ENCODE results near the gene PLXNA4. TPM values are rescaled to one million over a fixed set of nuclear protein-coding genes. Genes with fewer than 3 reads are reported as not detected.

PLXNA4 gene
- total RNA-seq, 1 donor from 2014 or later = 21.7 TPM

DNA sequence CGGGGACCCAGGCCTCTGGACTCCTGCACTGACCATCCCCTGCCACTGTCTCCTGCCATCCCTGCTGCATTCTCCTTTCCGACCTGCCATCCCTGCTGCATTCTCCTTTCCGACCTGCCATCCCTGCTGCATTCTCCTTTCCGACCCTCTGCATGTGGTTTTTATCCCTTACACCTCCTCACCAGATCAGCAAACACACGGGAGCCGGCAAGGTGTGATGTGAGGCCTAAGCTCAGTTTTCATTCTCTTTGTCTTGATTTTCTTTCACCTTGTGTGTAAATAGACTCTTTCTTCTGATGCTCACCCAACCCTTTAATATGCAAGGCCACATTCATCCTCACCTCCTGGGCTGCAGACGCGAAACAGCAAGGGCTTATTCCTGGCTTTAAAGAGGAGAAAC lies 11.4 kb downstream of the PLXNA4 start:
- no peak overlapping the region for H3K4me3 Mint-ChIP-seq

DNA sequence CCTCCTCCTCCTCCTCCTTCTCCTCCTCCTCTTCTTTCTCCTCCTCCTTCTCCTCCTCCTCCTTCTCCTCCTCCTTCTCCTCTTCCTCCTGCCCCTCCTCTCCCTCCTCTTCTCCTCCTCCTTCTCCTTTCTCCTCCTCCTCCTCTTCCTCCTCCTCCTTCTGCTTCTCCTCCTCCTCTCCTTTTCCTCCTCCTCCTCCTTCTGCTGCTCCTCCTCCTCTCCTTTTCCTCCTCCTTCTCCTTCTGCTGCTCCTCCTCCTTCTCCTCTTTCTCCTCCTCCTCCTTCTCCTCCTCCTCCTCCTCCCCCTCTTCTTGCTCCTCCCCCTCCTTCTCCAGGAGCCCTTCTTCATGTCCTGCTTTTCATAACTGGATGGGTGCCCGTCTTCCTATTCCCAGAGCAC lies 12.2 kb downstream of the PLXNA4 start:
- H3K4me1 Mint-ChIP-seq = peaks cover 13% of the 10 kb centered on the region
- peaks cover 6% of the 10 kb centered on the region for H3K36me3 Mint-ChIP-seq (ENCODE audit: low read depth)
- DNase-seq (ENCODE audit: low read depth, low spot score) = no peak
- no peak for TF ChIP-seq CTCF (conservative IDR thresholded peaks at IDR 0.05)
- peaks cover 78% of the 10 kb centered on the region for H3K27me3 Mint-ChIP-seq (ENCODE audit: low read depth)
- no peak overlapping the region for H3K27ac Mint-ChIP-seq (ENCODE audit: unreplicated experiment)
- no peaks in the 10 kb centered on the region for H3K9me3 Mint-ChIP-seq
- H3K4me3 Mint-ChIP-seq = no peak overlapping the region

More for the DNA sequence above, 11.4 kb downstream of the PLXNA4 start:
- H3K9me3 Mint-ChIP-seq = no peaks in the 10 kb centered on the region
- no peak overlapping the region for H3K27ac Mint-ChIP-seq (ENCODE audit: unreplicated experiment)
- H3K36me3 Mint-ChIP-seq (ENCODE audit: low read depth) = peaks cover 6% of the 10 kb centered on the region
- no peak for DNase-seq (ENCODE audit: low read depth, low spot score)
- no peak for TF ChIP-seq CTCF (conservative IDR thresholded peaks at IDR 0.05)
- H3K4me1 Mint-ChIP-seq = peaks cover 5% of the 10 kb centered on the region
- H3K27me3 Mint-ChIP-seq (ENCODE audit: low read depth) = peaks cover 71% of the 10 kb centered on the region

- DNase-seq (ENCODE audit: low read depth, low spot score) = no peak
- no peak overlapping the region for H3K4me3 Mint-ChIP-seq
- H3K9me3 Mint-ChIP-seq = no peaks in the 10 kb centered on the region
- peaks cover 15% of the 10 kb centered on the region for H3K4me1 Mint-ChIP-seq
- H3K27ac Mint-ChIP-seq (ENCODE audit: unreplicated experiment) = no peak overlapping the region
- peaks cover 74% of the 10 kb centered on the region for H3K27me3 Mint-ChIP-seq (ENCODE audit: low read depth)
- peaks cover 6% of the 10 kb centered on the region for H3K36me3 Mint-ChIP-seq (ENCODE audit: low read depth)
- no peak for TF ChIP-seq CTCF (conservative IDR thresholded peaks at IDR 0.05)
These were observed 13.6 kb downstream of the PLXNA4 start for GRCh38 chr7:132562690-132563089.

- H3K27me3 Mint-ChIP-seq (ENCODE audit: low read depth) = peaks cover 69% of the 10 kb centered on the region
These were observed 14.5 kb downstream of the PLXNA4 start for GRCh38 chr7:132561763-132562162.

DNA sequence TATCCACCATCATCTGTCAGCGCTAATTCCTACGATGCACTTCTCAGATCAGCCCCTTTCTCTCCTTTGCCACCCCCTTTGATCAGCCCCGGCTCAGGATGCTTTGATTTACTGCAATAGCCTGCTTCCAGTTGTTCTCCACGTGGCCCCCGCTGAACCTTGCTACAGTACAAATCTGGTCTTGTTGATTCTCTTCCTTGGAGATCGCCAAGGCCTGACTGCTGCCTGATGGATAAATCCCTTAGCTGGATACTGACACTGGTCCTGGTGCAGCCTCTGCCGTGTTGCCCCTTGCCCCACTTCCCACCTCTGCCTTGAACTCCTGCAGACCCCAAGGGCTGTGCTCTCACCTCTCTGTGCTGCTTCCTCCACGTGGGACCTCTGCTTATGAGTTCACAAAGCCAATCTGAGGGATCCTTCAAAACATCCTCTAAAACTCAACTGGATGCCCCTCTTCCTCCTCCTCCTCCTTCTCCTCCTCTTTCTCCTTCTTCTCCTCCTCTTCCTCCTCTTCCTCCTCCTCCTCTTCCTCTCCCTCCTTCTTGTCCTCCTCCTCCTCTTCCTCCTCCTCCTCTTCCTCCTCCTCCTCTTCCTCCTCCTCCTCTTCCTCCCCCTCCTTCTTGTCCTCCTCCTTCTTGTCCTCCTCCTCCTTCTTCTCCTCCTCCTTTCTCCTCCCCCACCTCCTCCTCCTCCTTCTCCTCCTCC lies 15.3 kb downstream of the PLXNA4 start:
- TF ChIP-seq CTCF (conservative IDR thresholded peaks at IDR 0.05) = no peak
- Mint-ChIP-seq H3K27ac (ENCODE audit: unreplicated experiment) (no peak overlapping the region), H3K4me3 (no peak overlapping the region), H3K4me1 (peaks cover 15% of the 10 kb centered on the region), H3K27me3 (ENCODE audit: low read depth) (peaks cover 63% of the 10 kb centered on the region), H3K36me3 (ENCODE audit: low read depth) (peaks cover 6% of the 10 kb centered on the region), H3K9me3 (no peaks in the 10 kb centered on the region)
- no peak for DNase-seq (ENCODE audit: low read depth, low spot score)

More at GRCh38 chr7:132561763-132562162, 14.5 kb downstream of the PLXNA4 start:
- no peaks in the 10 kb centered on the region for H3K9me3 Mint-ChIP-seq
- peaks cover 6% of the 10 kb centered on the region for H3K36me3 Mint-ChIP-seq (ENCODE audit: low read depth)
- no peak for DNase-seq (ENCODE audit: low read depth, low spot score)
- no peak for TF ChIP-seq CTCF (conservative IDR thresholded peaks at IDR 0.05)
- H3K27ac Mint-ChIP-seq (ENCODE audit: unreplicated experiment) = no peak overlapping the region
- peaks cover 15% of the 10 kb centered on the region for H3K4me1 Mint-ChIP-seq
- H3K4me3 Mint-ChIP-seq = no peak overlapping the region
